ACHN (cell line): Measurements from ENCODE around the gene GNMT.

Experiments
- DNase-seq: peaks from one replicate; pipeline ENCODE4 v3.0.0-alpha.2; 2015
- in situ Hi-C: cut with HindIII; loops from 2 replicates; pipeline ENCODE4 v1.10.0; 2017; ENCODE audit warnings: low sequenced_read_pairs, low pct_ligation_motif_present, low pct_unique_long_range_greater_than_20kb

GNMT gene

DNA sequence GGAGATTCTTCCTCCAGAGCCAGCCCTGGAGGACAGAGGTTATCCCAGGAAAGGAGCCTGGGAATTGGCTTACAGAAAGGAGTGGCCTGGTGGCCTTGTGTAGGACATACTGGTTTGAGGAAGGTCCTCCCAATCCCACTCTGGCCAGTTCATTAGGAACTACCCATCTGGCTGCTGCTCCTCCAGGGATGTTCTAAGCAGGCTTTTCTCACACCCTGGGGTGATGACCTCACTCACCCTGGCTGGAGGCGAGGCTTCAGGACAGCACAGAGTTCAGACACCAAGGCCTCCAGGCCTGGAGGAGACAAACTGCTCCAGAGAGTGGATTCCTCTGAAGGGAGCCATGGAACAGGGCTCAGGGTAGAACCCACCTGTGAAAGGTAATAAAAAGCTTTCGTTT lies 8.9 kb downstream of the GNMT start:
- in situ Hi-C loops: no loop called here
- no peak for DNase-seq

DNA sequence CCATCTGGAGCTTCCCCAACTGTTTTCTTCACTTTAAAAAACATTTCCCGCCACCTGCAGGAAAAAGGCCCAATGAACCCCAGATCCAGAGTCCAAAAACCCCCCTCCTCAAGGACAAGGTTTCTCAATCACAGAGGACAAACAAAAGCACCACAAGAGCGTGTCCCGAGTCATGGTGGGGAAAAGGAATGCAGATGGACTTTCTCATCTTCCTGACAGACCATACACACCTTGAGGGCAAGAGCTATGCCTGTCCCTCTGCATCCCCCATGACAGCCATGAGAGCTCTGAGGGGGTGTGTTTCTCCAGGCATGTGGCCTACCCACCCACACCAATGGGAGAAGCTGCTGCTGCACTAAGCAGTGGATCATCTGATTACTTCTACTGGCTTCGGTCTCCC lies 9.4 kb downstream of the GNMT start:
- in situ Hi-C loops: no loop called here
- DNase-seq: no peak

DNA sequence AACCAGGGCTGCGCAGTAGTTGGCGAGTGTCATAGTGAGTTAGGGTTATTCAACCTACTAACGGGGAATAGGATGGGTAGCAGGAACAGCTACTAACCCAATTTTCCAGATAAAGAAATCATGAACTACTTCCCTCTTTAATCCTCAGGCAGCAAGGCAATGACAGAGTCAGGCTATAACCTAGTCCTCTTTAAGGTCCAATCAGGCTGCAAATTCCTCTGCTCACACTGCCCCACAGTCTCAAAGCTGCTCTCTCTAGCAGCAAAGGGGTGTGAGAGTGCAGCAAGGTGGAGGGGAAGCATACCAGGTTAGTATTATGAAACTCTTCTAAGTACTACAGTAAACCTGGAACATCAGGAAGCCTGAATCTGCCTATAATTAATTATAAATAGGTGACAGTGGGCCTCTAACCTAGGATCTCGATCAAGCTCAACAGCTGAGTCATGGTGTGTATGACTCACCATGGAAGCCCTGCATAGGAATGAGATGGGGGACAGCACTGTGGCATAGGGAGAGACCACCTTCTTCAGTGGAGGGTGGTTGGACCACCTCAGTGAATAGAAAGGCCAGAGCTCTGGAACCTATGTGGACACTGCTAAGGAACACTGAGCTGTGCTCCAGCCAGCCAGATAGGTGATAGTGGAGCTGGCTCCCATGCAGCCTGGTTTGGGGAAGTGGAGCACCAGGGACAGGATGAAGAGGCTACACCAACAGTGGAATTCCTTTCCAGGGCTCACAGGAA lies 10.5 kb downstream of the GNMT start:
- in situ Hi-C loops: no loop called here
- DNase-seq: peak; percentile 30

DNA sequence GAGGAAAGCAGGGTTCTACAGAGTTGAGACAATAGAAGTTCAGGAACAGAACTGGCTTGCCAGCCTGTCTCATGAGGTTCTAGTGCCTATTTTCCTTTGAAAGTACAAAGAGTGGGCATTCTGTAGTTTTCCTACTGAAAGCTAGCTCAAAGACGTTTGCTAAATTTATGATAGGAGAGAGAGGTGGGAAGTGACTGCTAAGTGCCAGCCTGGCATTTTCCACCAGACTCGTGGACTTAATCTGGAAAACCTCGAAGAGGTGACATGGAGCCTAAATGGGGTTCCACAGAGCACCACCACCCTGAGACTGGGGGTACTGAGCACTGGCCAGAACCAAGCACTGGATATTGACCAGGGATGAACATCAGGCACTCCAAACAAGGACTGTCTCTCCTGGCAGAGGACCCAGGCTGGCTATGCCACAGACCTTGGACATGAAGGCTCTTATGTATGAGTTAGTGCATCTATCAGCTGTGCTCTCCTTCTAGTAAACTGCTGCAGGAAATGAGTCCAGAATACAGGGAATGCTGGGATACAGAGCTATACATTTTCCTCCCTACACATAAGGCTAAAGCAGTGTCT lies 11.3 kb downstream of the GNMT start:
- DNase-seq: no peak
- in situ Hi-C loops: no loop called here

DNA sequence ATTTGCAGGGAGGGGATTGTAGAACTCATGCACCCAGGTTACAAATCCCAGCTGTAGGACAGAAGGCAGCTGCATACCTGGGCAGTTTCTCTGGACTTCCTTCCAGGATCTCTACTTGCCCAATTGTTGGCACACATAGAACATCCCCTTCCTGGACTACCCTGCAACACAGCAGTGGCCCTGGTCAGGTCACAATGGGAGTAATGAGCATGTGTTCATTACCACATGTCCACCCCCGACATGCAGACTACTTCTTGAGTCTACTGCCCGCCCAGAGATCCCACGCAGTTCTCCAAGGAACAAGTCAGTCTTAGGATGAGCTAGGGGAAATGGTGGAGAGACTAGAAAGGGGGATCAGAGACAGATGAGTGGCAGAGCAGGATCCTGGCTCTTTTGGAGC lies 13.4 kb downstream of the GNMT start:
- in situ Hi-C loops: no loop called here

DNA sequence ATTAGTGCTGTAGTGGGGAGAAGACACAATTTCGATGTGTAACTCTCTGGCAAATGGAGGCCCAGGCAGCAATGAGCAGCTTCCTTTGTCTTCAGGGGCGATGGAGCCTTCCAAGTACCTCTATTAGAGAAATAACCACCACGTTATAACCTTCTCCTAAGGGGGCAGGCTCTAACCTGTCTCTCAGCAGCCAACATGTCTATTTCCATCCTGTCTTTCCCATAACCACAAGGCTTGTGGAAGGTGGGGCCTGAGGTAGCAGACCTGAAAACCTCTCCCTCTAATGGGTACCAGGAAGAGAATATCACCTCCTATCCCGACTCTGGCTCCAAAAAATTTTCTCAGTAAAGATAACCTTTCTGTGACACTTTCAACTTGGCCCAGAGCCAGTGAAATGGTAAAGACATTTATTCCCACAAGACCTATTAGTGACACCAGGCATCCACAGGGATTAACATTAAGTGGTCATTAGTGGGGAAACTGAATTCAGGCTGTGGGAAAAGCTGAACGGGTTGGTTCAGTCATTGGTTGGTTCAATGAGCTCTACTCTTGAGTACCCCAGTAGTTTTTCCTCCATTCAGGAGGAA lies 14.5 kb downstream of the GNMT start:
- in situ Hi-C loops: no loop called here
- no peak for DNase-seq

More for the DNA sequence above, 13.4 kb downstream of the GNMT start:
- DNase-seq: no peak

DNA sequence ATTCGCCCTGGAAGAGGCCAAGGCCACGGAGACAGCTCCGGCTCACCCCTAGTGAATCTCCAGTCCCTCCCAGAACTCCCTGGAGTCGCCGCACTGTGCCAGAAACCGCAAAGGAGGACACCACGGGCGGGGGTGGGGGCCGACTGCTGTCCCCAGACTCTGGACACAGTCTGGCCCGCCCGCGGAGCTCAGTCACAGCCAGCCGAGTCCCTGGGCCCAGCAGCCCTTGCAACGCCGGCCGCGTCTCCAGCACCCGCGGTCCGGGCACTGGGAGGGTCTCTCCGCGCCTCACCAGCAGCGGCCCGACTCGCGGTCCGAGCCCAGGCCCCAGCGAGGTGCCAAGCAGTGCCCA lies 17.9 kb downstream of the GNMT start:
- in situ Hi-C loops: no loop called here
- DNase-seq: peak; percentile 17

DNA sequence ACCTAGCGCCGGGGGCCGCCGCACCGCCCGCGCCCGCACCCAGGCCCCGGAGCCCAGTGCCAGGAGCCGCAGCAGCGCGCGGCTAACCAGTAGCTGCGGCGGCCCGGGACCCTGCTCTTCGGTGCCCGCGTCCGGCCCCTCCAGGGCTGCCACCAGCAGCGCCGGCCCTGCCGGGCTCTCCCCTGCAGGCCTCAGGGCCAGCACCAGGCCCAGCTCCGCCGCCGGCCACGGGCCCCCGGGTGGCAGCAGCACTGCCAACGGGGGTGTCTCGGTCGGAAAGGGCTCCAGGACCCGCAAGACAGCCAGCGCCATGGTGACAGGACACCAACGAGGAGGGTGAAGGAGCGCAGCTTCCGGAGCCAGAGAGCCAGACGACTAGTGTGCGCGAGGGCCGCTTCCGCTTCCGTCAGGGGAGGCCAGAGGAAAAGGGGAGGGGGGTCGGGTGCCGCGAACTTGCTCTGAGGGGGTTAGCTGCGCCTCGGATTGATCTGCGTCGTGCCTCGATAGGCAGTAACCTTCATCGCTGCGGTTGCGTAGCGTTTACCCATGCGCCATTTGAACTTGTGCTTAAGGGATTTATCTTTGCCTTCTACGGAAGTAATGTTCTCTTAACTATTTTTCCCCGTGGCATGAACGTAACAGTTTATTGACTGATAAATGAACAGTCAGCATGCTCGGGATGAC lies 18.4 kb downstream of the GNMT start, which contains the start of gene PEX6:
PEX6 (minus strand) TSS at position 343 of the 684 bp plus-strand sequence; CDS start at position 312, 31 bp downstream.
- peak; percentile 68 for DNase-seq
- in situ Hi-C loops: no loop called here

DNA sequence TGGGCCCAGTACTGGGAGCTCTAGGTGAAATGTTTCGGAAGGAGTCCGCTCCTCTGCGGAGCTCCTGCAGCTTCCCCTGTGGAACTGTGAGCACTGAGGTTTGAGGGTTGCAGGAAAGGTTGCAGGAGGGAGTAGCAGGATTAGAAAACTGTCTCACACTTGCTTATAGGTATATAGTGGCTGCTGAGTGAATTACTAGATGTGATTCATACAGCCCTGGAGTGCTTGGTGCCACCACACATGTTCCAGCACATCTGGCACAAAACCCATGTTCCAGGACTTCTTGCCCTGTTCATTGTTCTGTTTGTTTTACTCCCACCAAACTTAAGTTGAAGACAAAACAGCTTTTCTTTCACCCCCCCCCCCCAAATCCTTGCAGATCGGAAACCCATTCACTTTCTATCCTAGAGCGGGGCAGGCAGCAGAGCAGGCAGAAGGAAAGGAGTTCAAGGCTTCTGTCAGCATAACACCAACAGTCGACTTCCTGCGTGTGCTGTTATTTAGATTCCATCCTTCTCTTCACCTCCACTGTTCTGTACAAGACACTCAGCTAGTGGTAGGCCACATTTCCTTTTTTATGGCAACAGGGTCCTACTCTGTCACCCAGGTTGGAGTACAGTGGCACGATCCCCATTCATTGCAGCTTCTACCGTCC lies 19.1 kb downstream of the GNMT start:
- DNase-seq: no peak

DNA sequence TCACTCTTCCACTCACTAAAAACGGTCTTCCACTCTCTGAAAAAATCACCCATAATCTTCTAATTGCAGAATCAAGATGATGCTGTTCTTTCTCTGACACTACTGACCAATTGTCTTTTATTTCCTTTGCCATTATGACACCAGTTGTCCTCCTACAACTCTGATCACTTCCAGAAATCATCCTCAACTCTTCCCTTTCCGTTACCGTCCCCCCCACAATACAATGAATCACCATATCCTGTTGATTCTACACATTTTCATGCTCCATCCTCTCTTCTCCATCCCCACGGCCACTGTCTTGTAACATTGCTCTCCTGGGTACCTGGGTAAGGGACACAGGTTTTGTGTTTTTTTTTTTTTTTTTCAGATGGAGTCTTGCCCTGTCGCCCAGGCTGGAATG lies 21.3 kb downstream of the GNMT start:
- in situ Hi-C loops: no loop called here

More for the DNA sequence above, 19.1 kb downstream of the GNMT start:
- in situ Hi-C loops: no loop called here

DNA sequence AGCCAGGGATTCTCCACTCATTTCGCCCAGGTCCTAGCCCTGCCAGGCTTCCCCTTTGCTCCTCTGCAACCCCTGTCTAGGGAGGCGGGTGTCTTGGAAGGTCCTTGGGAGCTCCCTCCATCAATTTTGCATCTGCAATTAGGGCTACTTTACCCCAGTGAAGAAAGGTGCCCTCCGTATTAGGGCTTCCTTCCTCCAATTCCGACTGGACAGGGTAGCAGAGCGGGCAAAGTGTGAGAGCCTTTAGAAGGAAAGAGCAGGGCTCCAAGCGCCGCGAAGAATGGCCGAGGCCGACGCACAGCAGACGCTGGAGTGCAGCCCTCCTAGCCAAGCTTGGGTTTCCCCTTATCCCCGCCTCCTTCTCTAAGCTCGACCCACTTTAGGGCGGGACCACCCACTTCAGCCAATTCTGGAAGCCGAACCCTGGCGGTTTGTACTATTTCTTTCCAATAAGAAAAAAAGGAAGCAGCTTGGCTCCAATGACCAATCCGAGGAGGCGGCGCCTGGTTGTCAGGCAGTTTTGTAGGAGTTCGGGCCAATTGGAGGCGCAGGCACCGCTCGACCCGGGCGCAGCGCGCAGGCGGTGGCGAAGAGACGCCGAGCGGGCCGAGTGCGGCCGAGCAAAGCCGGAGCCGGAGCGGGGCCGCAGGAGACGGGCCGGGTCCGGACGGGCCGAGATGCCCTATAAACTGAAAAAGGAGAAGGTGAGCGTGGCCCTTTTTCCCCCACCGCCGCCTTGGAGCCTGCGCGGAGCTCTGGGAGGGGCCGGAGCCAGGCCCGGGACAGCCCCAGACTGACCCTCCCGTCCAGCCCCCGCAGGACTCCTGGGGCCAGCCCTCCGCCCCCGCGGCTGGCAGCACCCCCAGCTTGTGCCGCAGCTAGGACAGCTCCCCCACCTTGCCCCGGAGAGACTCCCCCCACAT lies 23.7 kb downstream of the GNMT start, which contains the start of gene PPP2R5D:
PPP2R5D (plus strand) TSS at position 570 of the 923 bp plus-strand sequence; CDS start at position 678, 108 bp downstream.
- DNase-seq: peak; percentile 97
- in situ Hi-C loops: no loop called here

More for the DNA sequence above, 21.3 kb downstream of the GNMT start:
- DNase-seq: no peak

DNA sequence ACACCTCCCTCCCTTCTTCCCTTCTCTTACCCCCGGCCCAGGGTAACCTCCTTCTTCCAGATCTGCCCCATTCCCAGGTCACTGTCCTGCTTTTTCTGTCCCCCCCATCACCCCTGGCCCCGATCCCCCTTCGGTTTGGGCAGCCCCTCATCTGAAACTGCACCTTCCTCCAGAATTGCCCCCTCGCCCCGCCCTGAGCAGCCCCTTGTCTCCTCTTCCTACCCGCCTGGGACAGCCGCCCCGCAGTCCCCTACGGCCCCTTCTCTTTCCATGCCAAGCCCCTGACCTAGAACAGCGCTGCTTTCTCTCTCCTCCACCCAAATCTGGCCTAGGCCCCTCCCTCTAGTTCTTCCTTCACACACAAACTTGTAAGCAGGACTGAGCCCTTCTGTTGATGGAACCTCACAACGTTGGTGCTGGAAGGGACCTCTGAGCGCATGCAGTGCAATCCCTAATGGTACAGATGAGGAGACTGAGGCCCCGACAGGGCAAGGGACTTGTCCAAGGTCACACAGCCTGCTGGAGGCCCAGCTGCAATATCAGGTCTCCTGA lies 24.4 kb downstream of the GNMT start:
- DNase-seq: no peak

DNA sequence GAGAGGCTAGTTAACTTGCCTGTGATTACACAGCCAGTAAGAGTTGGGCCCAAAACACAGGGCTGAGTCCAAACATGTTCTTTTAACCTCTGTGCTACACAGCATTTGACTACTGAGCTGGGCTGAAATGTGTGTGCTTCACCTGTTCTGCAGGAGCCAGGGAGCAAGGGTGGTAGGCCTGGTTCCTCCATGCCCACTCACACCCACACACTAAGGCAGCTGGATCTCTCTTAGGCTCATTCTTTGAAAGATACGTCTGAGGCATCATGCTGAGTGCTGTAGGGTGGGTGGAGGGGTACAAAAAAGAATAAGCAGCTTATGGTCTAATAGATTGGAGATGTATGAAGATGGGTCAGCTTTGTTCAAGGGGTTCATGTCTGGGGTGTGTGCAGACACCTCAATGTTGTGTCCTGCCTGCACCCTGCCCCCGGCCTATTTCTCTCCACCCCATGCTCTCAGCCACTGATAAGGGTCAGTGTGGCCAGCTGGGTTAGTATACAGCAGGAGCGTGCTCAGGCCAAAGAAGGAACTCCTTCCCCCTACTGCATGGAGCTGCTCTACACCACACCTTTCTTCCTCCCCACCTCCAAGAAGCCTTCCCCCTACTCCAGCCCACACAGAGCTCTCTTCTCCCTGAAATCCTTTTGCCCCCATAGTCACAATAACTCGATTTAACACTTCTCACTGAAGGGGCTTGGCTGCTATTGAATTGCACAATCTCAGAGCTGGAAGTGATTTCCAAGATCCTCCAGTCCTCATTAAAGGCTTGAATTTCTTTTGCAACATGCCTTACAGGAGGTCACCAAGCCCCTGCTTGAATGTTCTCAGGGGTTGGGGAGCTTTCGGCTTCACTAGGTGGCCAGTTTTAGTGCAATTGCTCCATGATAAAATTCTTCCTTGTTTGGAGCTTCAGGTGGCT lies 27.2 kb downstream of the GNMT start:
- in situ Hi-C loops: no loop called here
- no peak for DNase-seq

More for the DNA sequence above, 24.4 kb downstream of the GNMT start:
- in situ Hi-C loops: no loop called here

DNA sequence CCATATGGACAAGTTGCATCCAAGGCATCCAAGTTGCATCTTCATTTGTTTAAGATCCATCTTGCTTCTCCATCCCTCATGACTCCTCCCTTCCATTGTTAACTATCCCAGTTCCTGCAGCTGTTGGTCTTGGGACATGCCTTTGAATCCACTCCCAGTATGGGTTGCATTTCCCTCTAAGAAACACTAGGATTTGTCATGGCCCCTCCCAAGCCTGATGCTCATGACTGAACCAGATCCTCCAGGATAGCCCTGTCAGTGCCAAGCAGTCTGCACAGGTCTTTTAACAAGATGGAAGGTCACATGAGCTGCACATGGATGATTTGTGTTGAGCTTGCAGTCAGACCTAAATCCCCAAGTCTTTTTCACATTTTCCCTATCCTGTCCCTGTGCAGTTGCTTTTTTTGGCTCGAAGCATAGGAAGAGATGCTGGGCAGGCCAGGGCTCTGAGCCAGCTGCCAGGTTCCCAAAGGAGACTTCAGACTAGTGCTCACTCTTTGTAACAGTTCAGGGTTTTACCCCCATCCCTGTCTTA lies 28.0 kb downstream of the GNMT start:
- no peak for DNase-seq
- in situ Hi-C loops: no loop called here

DNA sequence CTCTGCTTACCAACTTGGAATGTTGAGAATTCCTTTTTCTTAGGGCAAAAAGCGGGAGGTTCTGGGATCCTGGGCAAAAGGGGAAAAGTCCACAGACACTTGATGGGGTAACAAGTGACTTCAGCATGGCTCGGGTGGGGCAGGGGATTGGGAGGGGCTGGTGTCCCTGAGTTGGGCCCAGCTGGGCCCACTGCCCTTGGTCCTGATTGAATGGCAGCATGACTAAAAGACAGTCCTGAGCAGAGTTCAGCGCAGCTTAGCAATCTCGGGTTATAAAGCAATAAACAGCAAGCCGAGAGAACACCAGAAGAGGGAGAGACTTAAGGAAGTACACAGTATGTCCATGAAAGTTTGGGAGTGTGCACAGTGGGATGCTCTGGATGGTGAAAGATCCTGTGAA lies 29.4 kb downstream of the GNMT start:
- in situ Hi-C loops: no loop called here
- no peak for DNase-seq

DNA sequence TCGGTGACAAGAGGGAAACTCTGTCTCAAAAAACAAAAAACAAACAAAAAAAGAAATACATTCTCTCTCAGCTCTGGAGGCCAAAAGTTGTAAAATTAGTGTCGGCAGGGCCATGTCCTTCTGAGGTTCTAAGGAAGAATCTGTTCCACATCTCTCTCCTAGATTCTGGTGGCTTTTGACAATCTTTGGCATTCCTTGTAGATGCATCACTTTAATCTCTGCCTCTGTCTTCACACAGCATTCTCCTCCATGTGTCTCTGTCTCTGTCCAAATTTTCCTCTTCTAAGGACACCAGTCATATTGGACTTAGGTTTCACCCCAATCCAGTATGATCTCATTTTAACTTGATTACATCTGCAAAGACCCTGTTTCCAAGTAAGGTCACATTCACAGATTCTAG lies 32.9 kb downstream of the GNMT start:
- no peak for DNase-seq
- in situ Hi-C loops: no loop called here
